Upper lobe of right lung (tissue), 1 donor: Measurements from ENCODE around the gene CD52. TPM values are rescaled to one million over a fixed set of nuclear protein-coding genes. Genes with fewer than 3 reads are reported as not detected.

Source experiments
- ATAC-seq: fragments of 200-7000 bp; cut with Tn5 transposase; one replicate; pipeline ENCODE4 v1.9.1; 2020; ENCODE audit warnings: mild to moderate bottlenecking, moderate library complexity
- DNase-seq: peaks from one replicate; pipeline ENCODE4 v3.0.0-alpha.2; 2020
- H3K27ac ChIP-seq: fragments of 200-600 bp; one replicate; pipeline ENCODE4 v1.8.0; 2022
- H3K27me3 ChIP-seq: fragments of 200-600 bp; one replicate; pipeline ENCODE4 v1.8.0; 2022; ENCODE audit warnings: mild to moderate bottlenecking
- H3K36me3 ChIP-seq: fragments of 200-600 bp; one replicate; pipeline ENCODE4 v1.8.0; 2022
- H3K4me1 ChIP-seq: fragments of 200-600 bp; one replicate; pipeline ENCODE4 v1.8.0; 2022
- H3K4me3 ChIP-seq: fragments of 200-600 bp; one replicate; pipeline ENCODE4 v1.8.0; 2022; ENCODE audit warnings: mild to moderate bottlenecking
- H3K9me3 ChIP-seq: fragments of 200-600 bp; one replicate; pipeline ENCODE4 v1.8.0; 2022
- CTCF ChIP-seq: fragments of 200-600 bp; IDR thresholded peaks from one replicate; pipeline ENCODE4 v1.8.0; 2022; ENCODE audit warnings: antibody characterized with exemption
- intact Hi-C: fragments of 100-400 bp; cut with DNase I; formaldehyde crosslinking; loops from one replicate; pipeline ENCODE4 v1.11.0; 2022
- long read RNA-seq: library from polyadenylated mRNA; unstranded; transcript quantifications from one replicate; pipeline ENCODE4 v2.0.0, GENCODE V29; 2021
- total RNA-seq: library from RNA; stranded (reverse); fragmentation: NEBNext Ultra II Directional; extraction: Animal tissue kit (Norgen Biotek cat#: 25700); gene quantifications from one replicate; pipeline ENCODE4 v1.2.1, GENCODE V29; 2021
- donor health status: DM: no; HTN: yes; CAD: no; lungs with severe emphysema.

CD52 gene
- total RNA-seq: 348 TPM
- long read RNA-seq, transcript CD52-201 (2 exons, 468 nt): major isoform, 88 of 94 reads
- long read RNA-seq, partial matches to known transcripts: 0 of 94 reads
- long read RNA-seq, other reads (novel, unspliced or antisense): 6 of 94 reads

- Histone ChIP-seq H3K27me3 (no peaks in the 10 kb centered on the region), H3K9me3 (no peaks in the 10 kb centered on the region), H3K27ac (peak within 1 kb of the TSS; percentile 79), H3K36me3 (no peaks in the 10 kb centered on the region), H3K4me3 (peak within 1 kb of the TSS; percentile 54), H3K4me1 (peaks cover 16% of the 10 kb centered on the region)
- TF ChIP-seq CTCF: no peak
- ATAC-seq (peak; percentile 51), DNase-seq (no peak)
- intact Hi-C loops: no loop called here
Measured at GRCh38 chr1:26317612-26318337, at the start of gene CD52. CD52 (plus strand) TSS chr1:26317958; CDS start chr1:26318018, 60 bp downstream.

GRCh38 chr1:26268290-26269197, 49.2 kb upstream of the CD52 start:
- Histone ChIP-seq H3K4me1 (no peaks in the 10 kb centered on the region), H3K27me3 (no peaks in the 10 kb centered on the region), H3K4me3 (no peak overlapping the region), H3K36me3 (peaks cover 34% of the 10 kb centered on the region), H3K27ac (no peak overlapping the region), H3K9me3 (no peaks in the 10 kb centered on the region)
- no peak for DNase-seq
- intact Hi-C loops: no loop called here
- ATAC-seq: no peak
- TF ChIP-seq CTCF: no peak

GRCh38 chr1:26269198-26269550, 48.6 kb upstream of the CD52 start:
- Histone ChIP-seq H3K36me3 (peaks cover 29% of the 10 kb centered on the region), H3K27ac (no peak overlapping the region), H3K4me1 (no peaks in the 10 kb centered on the region), H3K27me3 (no peaks in the 10 kb centered on the region), H3K9me3 (no peaks in the 10 kb centered on the region), H3K4me3 (no peak overlapping the region)
- no peak for TF ChIP-seq CTCF
- intact Hi-C loops: no loop called here
- DNase-seq (no peak), ATAC-seq (no peak)

GRCh38 chr1:26274801-26275425, 42.8 kb upstream of the CD52 start:
- no peak for TF ChIP-seq CTCF
- ATAC-seq (peak; percentile 24), DNase-seq (no peak)
- Histone ChIP-seq H3K27me3 (no peaks in the 10 kb centered on the region), H3K4me3 (no peak overlapping the region), H3K4me1 (peaks cover 49% of the 10 kb centered on the region), H3K27ac (peak overlapping the region; percentile 89), H3K36me3 (peaks cover 18% of the 10 kb centered on the region), H3K9me3 (no peaks in the 10 kb centered on the region)
- intact Hi-C loops: loop anchor here (5.0 kb wide), 1 partner anchor 47 kb away; no protein-coding TSS in a partner anchor

GRCh38 chr1:26275580-26276431, 42.0 kb upstream of the CD52 start:
- Histone ChIP-seq H3K9me3 (no peaks in the 10 kb centered on the region), H3K4me3 (no peak overlapping the region), H3K27ac (peak overlapping the region; percentile 89), H3K36me3 (peaks cover 10% of the 10 kb centered on the region), H3K4me1 (peaks cover 49% of the 10 kb centered on the region), H3K27me3 (no peaks in the 10 kb centered on the region)
- ATAC-seq (peak; percentile 77), DNase-seq (peak; percentile 85)
- peak; percentile 78 for TF ChIP-seq CTCF
- intact Hi-C loops: loop anchor here (5.0 kb wide), 1 partner anchor 46 kb away; no protein-coding TSS in a partner anchor
